GM23338 (cell line): Measurements from ENCODE around the gene EFCAB6. TPM values are rescaled to one million over a fixed set of nuclear protein-coding genes. Genes with fewer than 3 reads are reported as not detected.

Experiments
- ATAC-seq: fragments of 200-7000 bp; cut with Tn5 transposase; 3 replicates; pipeline ENCODE4 v1.9.1; 2020
- DNase-seq: peaks from one replicate; pipeline ENCODE4 v3.0.0-alpha.2; 2015; ENCODE audit warnings: low spot score
- H2AFZ ChIP-seq: fragments of 200-600 bp; sonication (generic); 2 replicates; pipeline ENCODE4 v1.8.0; 2016; ENCODE audit warnings: antibody characterized with exemption, mild to moderate bottlenecking, moderate library complexity
- H3F3A ChIP-seq: fragments of 200-600 bp; sonication (generic); replicated peaks from 2 replicates; pipeline ENCODE4 v1.8.0; 2017; ENCODE audit warnings: antibody characterized with exemption, mixed run types, low read depth
- H3K27ac ChIP-seq: fragments of 200-600 bp; sonication (generic); 2 replicates; pipeline ENCODE4 v1.6.1; 2016; ENCODE audit warnings: low read depth
- H3K27me3 ChIP-seq: fragments of 200-600 bp; sonication (generic); 2 replicates; pipeline ENCODE4 v1.8.0; 2016; ENCODE audit warnings: mild to moderate bottlenecking, mixed run types, moderate library complexity; ENCODE audit not compliant: insufficient read depth
- H3K36me3 ChIP-seq: fragments of 200-600 bp; sonication (generic); 2 replicates; pipeline ENCODE4 v1.8.0; 2016; ENCODE audit warnings: mild to moderate bottlenecking; ENCODE audit not compliant: insufficient read depth
- H3K4me1 ChIP-seq: fragments of 200-600 bp; sonication (generic); 2 replicates; pipeline ENCODE4 v1.8.0; 2016; ENCODE audit warnings: mild to moderate bottlenecking, moderate library complexity; ENCODE audit not compliant: insufficient read depth
- H3K4me2 ChIP-seq: fragments of 200-600 bp; sonication (generic); 2 replicates; pipeline ENCODE4 v1.7.1; 2017; ENCODE audit warnings: mixed run types
- H3K4me3 ChIP-seq: fragments of 200-600 bp; sonication (generic); 2 replicates; pipeline ENCODE4 v1.6.1; 2016; ENCODE audit warnings: mixed run types
- H3K79me2 ChIP-seq: fragments of 200-600 bp; sonication (generic); replicated peaks from 2 replicates; pipeline ENCODE4 v1.8.0; 2017; ENCODE audit warnings: mild to moderate bottlenecking; ENCODE audit not compliant: insufficient read depth
- H3K9me2 ChIP-seq: fragments of 200-600 bp; sonication (generic); 2 replicates; pipeline ENCODE4 v1.8.0; 2017; ENCODE audit not compliant: insufficient read depth
- H4K20me1 ChIP-seq: fragments of 200-600 bp; sonication (generic); replicated peaks from 2 replicates; pipeline ENCODE4 v1.8.0; 2017; ENCODE audit warnings: mild to moderate bottlenecking; ENCODE audit not compliant: insufficient read depth
- H3K27ac Mint-ChIP-seq: 2 replicates; pipeline ENCODE4 v1.8.0; 2020; ENCODE audit warnings: inconsistent platforms, mild to moderate bottlenecking, moderate library complexity, mixed read lengths
- H3K27me3 Mint-ChIP-seq: 3 replicates; pipeline ENCODE4 v1.8.0; 2022; ENCODE audit warnings: low read depth, mild to moderate bottlenecking, moderate library complexity, mixed read lengths, inconsistent platforms; ENCODE audit not compliant: insufficient read depth, poor library complexity
- H3K36me3 Mint-ChIP-seq: 3 replicates; pipeline ENCODE4 v1.8.0; 2021; ENCODE audit warnings: low read depth, mild to moderate bottlenecking, inconsistent platforms, moderate library complexity, mixed read lengths
- H3K4me1 Mint-ChIP-seq: 3 replicates; pipeline ENCODE4 v1.8.0; 2020; ENCODE audit warnings: mild to moderate bottlenecking, inconsistent platforms, mixed read lengths
- H3K4me3 Mint-ChIP-seq: 3 replicates; pipeline ENCODE4 v1.8.0; 2021; ENCODE audit warnings: moderate library complexity, mild to moderate bottlenecking, inconsistent platforms, mixed read lengths
- H3K9me3 Mint-ChIP-seq: 3 replicates; pipeline ENCODE4 v1.8.0; 2020; ENCODE audit warnings: moderate library complexity, mild to moderate bottlenecking, inconsistent platforms, mixed read lengths
- CREB1 ChIP-seq: fragments of 250-450 bp; sonication (Bioruptor Pico); IDR thresholded peaks from 2 replicates; pipeline ENCODE4 v1.5.0; 2020; ENCODE audit warnings: low read depth, mild to moderate bottlenecking, moderate library complexity
- EZH2 ChIP-seq: fragments of 200-600 bp; sonication (generic); IDR thresholded peaks from one replicate; pipeline ENCODE4 v1.8.0; 2017; ENCODE audit warnings: antibody characterized with exemption, mild to moderate bottlenecking, low read depth; ENCODE audit not compliant: unreplicated experiment
- EZH2phosphoT487 ChIP-seq: fragments of 200-600 bp; sonication (generic); IDR thresholded peaks from one replicate; pipeline ENCODE4 v1.8.1; 2018; ENCODE audit warnings: antibody characterized with exemption; ENCODE audit not compliant: unreplicated experiment
- JUNB ChIP-seq: IDR thresholded peaks from one replicate; pipeline ENCODE4 v1.6.1; 2016; ENCODE audit warnings: antibody characterized with exemption; ENCODE audit not compliant: unreplicated experiment
- NANOG ChIP-seq: IDR thresholded peaks from 2 replicates; pipeline ENCODE4 v1.6.1; 2016; ENCODE audit warnings: antibody characterized with exemption, borderline replicate concordance
- POLR2AphosphoS5 ChIP-seq: IDR thresholded peaks from 2 replicates; pipeline ENCODE4 v1.6.1; 2016; ENCODE audit warnings: antibody characterized with exemption, low read depth
- REST ChIP-seq: IDR thresholded peaks from one replicate; pipeline ENCODE4 v1.6.1; 2018; ENCODE audit warnings: antibody characterized with exemption; ENCODE audit not compliant: unreplicated experiment
- STAT1 ChIP-seq: IDR thresholded peaks from one replicate; pipeline ENCODE4 v1.6.1; 2016; ENCODE audit warnings: antibody characterized with exemption; ENCODE audit not compliant: unreplicated experiment
- ZNF114 ChIP-seq: fragments of 250-450 bp; sonication (Bioruptor Pico); IDR thresholded peaks from 2 replicates; pipeline ENCODE4 v1.5.0; 2020; ENCODE audit warnings: mild to moderate bottlenecking, moderate library complexity
- ZNF331 ChIP-seq: fragments of 250-450 bp; sonication (Bioruptor Pico); IDR thresholded peaks from 2 replicates; pipeline ENCODE4 v1.5.0; 2020; ENCODE audit warnings: low read depth, mild to moderate bottlenecking, moderate library complexity
- polyA plus RNA-seq: library from polyadenylated mRNA; unstranded; fragments of >200 nt; fragmentation: Nextera tagmentation; extraction: Ambion mirVana; gene quantifications from 2 replicates; pipeline ENCODE4 v1.2.1, GENCODE V29; 2016
- total RNA-seq: library from RNA; depleted of rRNA; stranded (reverse); fragments of >200 nt; shearing (Covaris generic); gene quantifications from 2 replicates; pipeline ENCODE4 v1.2.3, GENCODE V29; 2014
- TF ChIP-seq, protein P1 (sequence below), 2 experiments: fragments of 200-600 bp in 1 of 2; sonication (generic) in 1 of 2; conservative IDR thresholded peaks; 2 replicates each; pipeline versions ENCODE4 v1.5.1 to v1.6.1; 2016 to 2017; ENCODE audit warnings: antibody characterized with exemption in 2 of 2, low read depth in 2 of 2, mild to moderate bottlenecking in 2 of 2, moderate library complexity in 1 of 2
- TF ChIP-seq, protein P2 (sequence below): IDR thresholded peaks from 2 replicates; pipeline ENCODE4 v1.6.1; 2016; ENCODE audit warnings: antibody characterized with exemption
- TF ChIP-seq, protein P3 (sequence below): fragments of 250-450 bp; sonication (Bioruptor Pico); IDR thresholded peaks from 2 replicates; pipeline ENCODE4 v1.5.0; 2020; ENCODE audit warnings: mild to moderate bottlenecking, moderate library complexity

Gene EFCAB6
- total and polyA plus RNA-seq, 2 experiments from 2014 or later: 1.1 to 1.8 TPM

GRCh38 chr22:43627485-43628213 is 184.5 kb downstream of the EFCAB6 start:
- H3K27ac ChIP-seq: no peak overlapping the region

More at GRCh38 chr22:43627485-43628213, 184.5 kb downstream of the EFCAB6 start:
- Histone ChIP-seq H3K4me1 (0 out of 2 replicates have a peak, but pooled peaks cover 6% of the 10 kb centered on the region), H3F3A (no peaks in the 10 kb centered on the region), H3K4me2 (no peak overlapping the region), H3K79me2 (no peaks in the 10 kb centered on the region), H3K27me3 (no peaks in the 10 kb centered on the region), H2AFZ (no peak overlapping the region), H3K4me3 (no peak overlapping the region), H4K20me1 (no peaks in the 10 kb centered on the region), H3K36me3 (no peaks in the 10 kb centered on the region), H3K9me2 (no peaks in the 10 kb centered on the region)
- TF ChIP-seq, protein P1, sequence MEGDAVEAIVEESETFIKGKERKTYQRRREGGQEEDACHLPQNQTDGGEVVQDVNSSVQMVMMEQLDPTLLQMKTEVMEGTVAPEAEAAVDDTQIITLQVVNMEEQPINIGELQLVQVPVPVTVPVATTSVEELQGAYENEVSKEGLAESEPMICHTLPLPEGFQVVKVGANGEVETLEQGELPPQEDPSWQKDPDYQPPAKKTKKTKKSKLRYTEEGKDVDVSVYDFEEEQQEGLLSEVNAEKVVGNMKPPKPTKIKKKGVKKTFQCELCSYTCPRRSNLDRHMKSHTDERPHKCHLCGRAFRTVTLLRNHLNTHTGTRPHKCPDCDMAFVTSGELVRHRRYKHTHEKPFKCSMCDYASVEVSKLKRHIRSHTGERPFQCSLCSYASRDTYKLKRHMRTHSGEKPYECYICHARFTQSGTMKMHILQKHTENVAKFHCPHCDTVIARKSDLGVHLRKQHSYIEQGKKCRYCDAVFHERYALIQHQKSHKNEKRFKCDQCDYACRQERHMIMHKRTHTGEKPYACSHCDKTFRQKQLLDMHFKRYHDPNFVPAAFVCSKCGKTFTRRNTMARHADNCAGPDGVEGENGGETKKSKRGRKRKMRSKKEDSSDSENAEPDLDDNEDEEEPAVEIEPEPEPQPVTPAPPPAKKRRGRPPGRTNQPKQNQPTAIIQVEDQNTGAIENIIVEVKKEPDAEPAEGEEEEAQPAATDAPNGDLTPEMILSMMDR (conservative IDR thresholded peaks at IDR 0.05; ENCODE audit: low read depth in 2 of 2): no peak
- no peak for TF ChIP-seq POLR2AphosphoS5
- TF ChIP-seq STAT1: no peak
- TF ChIP-seq JUNB: no peak
- TF ChIP-seq, protein P2, sequence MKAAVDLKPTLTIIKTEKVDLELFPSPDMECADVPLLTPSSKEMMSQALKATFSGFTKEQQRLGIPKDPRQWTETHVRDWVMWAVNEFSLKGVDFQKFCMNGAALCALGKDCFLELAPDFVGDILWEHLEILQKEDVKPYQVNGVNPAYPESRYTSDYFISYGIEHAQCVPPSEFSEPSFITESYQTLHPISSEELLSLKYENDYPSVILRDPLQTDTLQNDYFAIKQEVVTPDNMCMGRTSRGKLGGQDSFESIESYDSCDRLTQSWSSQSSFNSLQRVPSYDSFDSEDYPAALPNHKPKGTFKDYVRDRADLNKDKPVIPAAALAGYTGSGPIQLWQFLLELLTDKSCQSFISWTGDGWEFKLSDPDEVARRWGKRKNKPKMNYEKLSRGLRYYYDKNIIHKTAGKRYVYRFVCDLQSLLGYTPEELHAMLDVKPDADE: no peak
- TF ChIP-seq ZNF331 (CRISPR knock-in tag): no peak
- no peak for TF ChIP-seq CREB1 (CRISPR knock-in tag)
- TF ChIP-seq NANOG: no peak
- TF ChIP-seq REST: no peak
- TF ChIP-seq, protein P3, sequence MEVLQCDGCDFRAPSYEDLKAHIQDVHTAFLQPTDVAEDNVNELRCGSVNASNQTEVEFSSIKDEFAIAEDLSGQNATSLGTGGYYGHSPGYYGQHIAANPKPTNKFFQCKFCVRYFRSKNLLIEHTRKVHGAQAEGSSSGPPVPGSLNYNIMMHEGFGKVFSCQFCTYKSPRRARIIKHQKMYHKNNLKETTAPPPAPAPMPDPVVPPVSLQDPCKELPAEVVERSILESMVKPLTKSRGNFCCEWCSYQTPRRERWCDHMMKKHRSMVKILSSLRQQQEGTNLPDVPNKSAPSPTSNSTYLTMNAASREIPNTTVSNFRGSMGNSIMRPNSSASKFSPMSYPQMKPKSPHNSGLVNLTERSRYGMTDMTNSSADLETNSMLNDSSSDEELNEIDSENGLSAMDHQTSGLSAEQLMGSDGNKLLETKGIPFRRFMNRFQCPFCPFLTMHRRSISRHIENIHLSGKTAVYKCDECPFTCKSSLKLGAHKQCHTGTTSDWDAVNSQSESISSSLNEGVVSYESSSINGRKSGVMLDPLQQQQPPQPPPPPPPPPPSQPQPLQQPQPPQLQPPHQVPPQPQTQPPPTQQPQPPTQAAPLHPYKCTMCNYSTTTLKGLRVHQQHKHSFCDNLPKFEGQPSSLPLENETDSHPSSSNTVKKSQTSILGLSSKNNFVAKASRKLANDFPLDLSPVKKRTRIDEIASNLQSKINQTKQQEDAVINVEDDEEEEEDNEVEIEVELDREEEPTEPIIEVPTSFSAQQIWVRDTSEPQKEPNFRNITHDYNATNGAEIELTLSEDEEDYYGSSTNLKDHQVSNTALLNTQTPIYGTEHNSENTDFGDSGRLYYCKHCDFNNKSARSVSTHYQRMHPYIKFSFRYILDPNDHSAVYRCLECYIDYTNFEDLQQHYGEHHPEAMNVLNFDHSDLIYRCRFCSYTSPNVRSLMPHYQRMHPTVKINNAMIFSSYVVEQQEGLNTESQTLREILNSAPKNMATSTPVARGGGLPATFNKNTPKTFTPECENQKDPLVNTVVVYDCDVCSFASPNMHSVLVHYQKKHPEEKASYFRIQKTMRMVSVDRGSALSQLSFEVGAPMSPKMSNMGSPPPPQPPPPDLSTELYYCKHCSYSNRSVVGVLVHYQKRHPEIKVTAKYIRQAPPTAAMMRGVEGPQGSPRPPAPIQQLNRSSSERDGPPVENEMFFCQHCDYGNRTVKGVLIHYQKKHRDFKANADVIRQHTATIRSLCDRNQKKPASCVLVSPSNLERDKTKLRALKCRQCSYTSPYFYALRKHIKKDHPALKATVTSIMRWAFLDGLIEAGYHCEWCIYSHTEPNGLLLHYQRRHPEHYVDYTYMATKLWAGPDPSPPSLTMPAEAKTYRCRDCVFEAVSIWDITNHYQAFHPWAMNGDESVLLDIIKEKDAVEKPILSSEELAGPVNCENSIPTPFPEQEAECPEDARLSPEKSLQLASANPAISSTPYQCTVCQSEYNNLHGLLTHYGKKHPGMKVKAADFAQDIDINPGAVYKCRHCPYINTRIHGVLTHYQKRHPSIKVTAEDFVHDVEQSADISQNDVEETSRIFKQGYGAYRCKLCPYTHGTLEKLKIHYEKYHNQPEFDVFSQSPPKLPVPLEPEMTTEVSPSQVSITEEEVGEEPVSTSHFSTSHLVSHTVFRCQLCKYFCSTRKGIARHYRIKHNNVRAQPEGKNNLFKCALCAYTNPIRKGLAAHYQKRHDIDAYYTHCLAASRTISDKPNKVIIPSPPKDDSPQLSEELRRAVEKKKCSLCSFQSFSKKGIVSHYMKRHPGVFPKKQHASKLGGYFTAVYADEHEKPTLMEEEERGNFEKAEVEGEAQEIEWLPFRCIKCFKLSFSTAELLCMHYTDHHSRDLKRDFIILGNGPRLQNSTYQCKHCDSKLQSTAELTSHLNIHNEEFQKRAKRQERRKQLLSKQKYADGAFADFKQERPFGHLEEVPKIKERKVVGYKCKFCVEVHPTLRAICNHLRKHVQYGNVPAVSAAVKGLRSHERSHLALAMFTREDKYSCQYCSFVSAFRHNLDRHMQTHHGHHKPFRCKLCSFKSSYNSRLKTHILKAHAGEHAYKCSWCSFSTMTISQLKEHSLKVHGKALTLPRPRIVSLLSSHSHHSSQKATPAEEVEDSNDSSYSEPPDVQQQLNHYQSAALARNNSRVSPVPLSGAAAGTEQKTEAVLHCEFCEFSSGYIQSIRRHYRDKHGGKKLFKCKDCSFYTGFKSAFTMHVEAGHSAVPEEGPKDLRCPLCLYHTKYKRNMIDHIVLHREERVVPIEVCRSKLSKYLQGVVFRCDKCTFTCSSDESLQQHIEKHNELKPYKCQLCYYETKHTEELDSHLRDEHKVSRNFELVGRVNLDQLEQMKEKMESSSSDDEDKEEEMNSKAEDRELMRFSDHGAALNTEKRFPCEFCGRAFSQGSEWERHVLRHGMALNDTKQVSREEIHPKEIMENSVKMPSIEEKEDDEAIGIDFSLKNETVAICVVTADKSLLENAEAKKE (CRISPR knock-in tag): no peak
- TF ChIP-seq EZH2: no peak
- no peak for TF ChIP-seq ZNF114 (CRISPR knock-in tag)
- TF ChIP-seq EZH2phosphoT487: no peak
- Mint-ChIP-seq H3K9me3 (no peaks in the 10 kb centered on the region), H3K27ac (no peak overlapping the region), H3K36me3 (no peaks in the 10 kb centered on the region), H3K4me1 (peaks cover 9% of the 10 kb centered on the region), H3K27me3 (peaks cover 14% of the 10 kb centered on the region), H3K4me3 (no peak overlapping the region)
- peak; percentile 67 for ATAC-seq
- DNase-seq: peak; percentile 18
